ENCODE results near the gene SLC22A23. TPM values are rescaled to one million over a fixed set of nuclear protein-coding genes. Genes with fewer than 3 reads are reported as not detected.

The SLC22A23 gene
- total RNA-seq, 1 donor from 2014 or later, result 0.05 TPM

GRCh38 chr6:3312604-3313231 is 144.1 kb downstream of the SLC22A23 start:
- H3K9me3 Mint-ChIP-seq, result no peaks in the 10 kb centered on the region
- no peak overlapping the region for H3K4me3 Mint-ChIP-seq
- no peaks in the 10 kb centered on the region for H3K36me3 Mint-ChIP-seq (ENCODE audit: low read depth)
- peaks cover 2% of the 10 kb centered on the region for H3K4me1 Mint-ChIP-seq (ENCODE audit: low read depth)
- DNase-seq (ENCODE audit: low spot score), result no peak
- peaks cover 16% of the 10 kb centered on the region for H3K27me3 Mint-ChIP-seq (ENCODE audit: insufficient read depth)
- no peak overlapping the region for H3K27ac Mint-ChIP-seq
- intact Hi-C loops (cut with micrococcal nuclease), result no loop called here

GRCh38 chr6:3311826-3312225 is 145.0 kb downstream of the SLC22A23 start:
- intact Hi-C loops (cut with micrococcal nuclease), result no loop called here
- peaks cover 8% of the 10 kb centered on the region for H3K27me3 Mint-ChIP-seq (ENCODE audit: insufficient read depth)
- H3K36me3 Mint-ChIP-seq (ENCODE audit: low read depth), result no peaks in the 10 kb centered on the region
- no peaks in the 10 kb centered on the region for H3K4me1 Mint-ChIP-seq (ENCODE audit: low read depth)
- no peak overlapping the region for H3K4me3 Mint-ChIP-seq
- DNase-seq (ENCODE audit: low spot score), result no peak
- H3K9me3 Mint-ChIP-seq, result no peaks in the 10 kb centered on the region
- H3K27ac Mint-ChIP-seq, result no peak overlapping the region

- Mint-ChIP-seq H3K9me3 (no peaks in the 10 kb centered on the region), H3K4me3 (no peak overlapping the region), H3K36me3 (ENCODE audit: low read depth) (no peaks in the 10 kb centered on the region), H3K27me3 (ENCODE audit: insufficient read depth) (peaks cover 5% of the 10 kb centered on the region), H3K27ac (no peak overlapping the region), H3K4me1 (ENCODE audit: low read depth) (no peaks in the 10 kb centered on the region)
- no peak for DNase-seq (ENCODE audit: low spot score)
- intact Hi-C loops (cut with micrococcal nuclease), result no loop called here
These were observed 146.1 kb downstream of the SLC22A23 start for GRCh38 chr6:3310703-3311102.

- DNase-seq (ENCODE audit: low spot score), result no peak
- Mint-ChIP-seq H3K36me3 (ENCODE audit: low read depth) (no peaks in the 10 kb centered on the region), H3K4me1 (ENCODE audit: low read depth) (no peaks in the 10 kb centered on the region), H3K27me3 (ENCODE audit: insufficient read depth) (peaks cover 5% of the 10 kb centered on the region), H3K4me3 (no peak overlapping the region), H3K9me3 (no peaks in the 10 kb centered on the region), H3K27ac (no peak overlapping the region)
- intact Hi-C loops (cut with micrococcal nuclease), result no loop called here
These were observed 146.8 kb downstream of the SLC22A23 start for GRCh38 chr6:3310051-3310448.

GRCh38 chr6:3309391-3310050 is 147.3 kb downstream of the SLC22A23 start:
- Mint-ChIP-seq H3K27me3 (ENCODE audit: insufficient read depth) (peaks cover 2% of the 10 kb centered on the region), H3K9me3 (no peaks in the 10 kb centered on the region), H3K4me1 (ENCODE audit: low read depth) (no peaks in the 10 kb centered on the region), H3K36me3 (ENCODE audit: low read depth) (no peaks in the 10 kb centered on the region), H3K4me3 (no peak overlapping the region), H3K27ac (no peak overlapping the region)
- DNase-seq (ENCODE audit: low spot score), result no peak
- intact Hi-C loops (cut with micrococcal nuclease), result no loop called here

- DNase-seq (ENCODE audit: low spot score), result no peak
- intact Hi-C loops (cut with micrococcal nuclease), result no loop called here
- H3K27me3 Mint-ChIP-seq (ENCODE audit: insufficient read depth), result peaks cover 2% of the 10 kb centered on the region
- no peaks in the 10 kb centered on the region for H3K36me3 Mint-ChIP-seq (ENCODE audit: low read depth)
- no peaks in the 10 kb centered on the region for H3K4me1 Mint-ChIP-seq (ENCODE audit: low read depth)
- no peak overlapping the region for H3K4me3 Mint-ChIP-seq
- H3K9me3 Mint-ChIP-seq, result no peaks in the 10 kb centered on the region
- no peak overlapping the region for H3K27ac Mint-ChIP-seq
These were observed 148.7 kb downstream of the SLC22A23 start for GRCh38 chr6:3308106-3308505.

- no peaks in the 10 kb centered on the region for H3K36me3 Mint-ChIP-seq (ENCODE audit: low read depth)
- DNase-seq (ENCODE audit: low spot score), result no peak
- no peak overlapping the region for H3K4me3 Mint-ChIP-seq
- H3K9me3 Mint-ChIP-seq, result no peaks in the 10 kb centered on the region
- peaks cover 2% of the 10 kb centered on the region for H3K27me3 Mint-ChIP-seq (ENCODE audit: insufficient read depth)
- intact Hi-C loops (cut with micrococcal nuclease), result no loop called here
- no peaks in the 10 kb centered on the region for H3K4me1 Mint-ChIP-seq (ENCODE audit: low read depth)
- no peak overlapping the region for H3K27ac Mint-ChIP-seq
These were observed 149.4 kb downstream of the SLC22A23 start for GRCh38 chr6:3307436-3307835.

- Mint-ChIP-seq H3K27me3 (ENCODE audit: insufficient read depth) (peaks cover 4% of the 10 kb centered on the region), H3K9me3 (no peaks in the 10 kb centered on the region), H3K27ac (no peak overlapping the region), H3K4me1 (ENCODE audit: low read depth) (no peaks in the 10 kb centered on the region), H3K4me3 (no peak overlapping the region), H3K36me3 (ENCODE audit: low read depth) (no peaks in the 10 kb centered on the region)
- intact Hi-C loops (cut with micrococcal nuclease), result no loop called here
- no peak for DNase-seq (ENCODE audit: low spot score)
These were observed 150.0 kb downstream of the SLC22A23 start for GRCh38 chr6:3306848-3307247.

- Mint-ChIP-seq H3K4me3 (no peak overlapping the region), H3K9me3 (no peaks in the 10 kb centered on the region), H3K4me1 (ENCODE audit: low read depth) (no peaks in the 10 kb centered on the region), H3K36me3 (ENCODE audit: low read depth) (no peaks in the 10 kb centered on the region), H3K27me3 (ENCODE audit: insufficient read depth) (peaks cover 4% of the 10 kb centered on the region), H3K27ac (no peak overlapping the region)
- DNase-seq (ENCODE audit: low spot score), result no peak
- intact Hi-C loops (cut with micrococcal nuclease), result no loop called here
These were observed 151.0 kb downstream of the SLC22A23 start for GRCh38 chr6:3305831-3306230.

GRCh38 chr6:3305216-3305565 is 151.7 kb downstream of the SLC22A23 start:
- H3K27me3 Mint-ChIP-seq (ENCODE audit: insufficient read depth), result peaks cover 4% of the 10 kb centered on the region
- no peak overlapping the region for H3K27ac Mint-ChIP-seq
- H3K9me3 Mint-ChIP-seq, result no peaks in the 10 kb centered on the region
- intact Hi-C loops (cut with micrococcal nuclease), result no loop called here
- DNase-seq (ENCODE audit: low spot score), result no peak
- H3K36me3 Mint-ChIP-seq (ENCODE audit: low read depth), result no peaks in the 10 kb centered on the region
- H3K4me1 Mint-ChIP-seq (ENCODE audit: low read depth), result no peaks in the 10 kb centered on the region
- H3K4me3 Mint-ChIP-seq, result no peak overlapping the region

- Mint-ChIP-seq H3K4me3 (no peak overlapping the region), H3K4me1 (ENCODE audit: low read depth) (no peaks in the 10 kb centered on the region), H3K27ac (no peak overlapping the region), H3K36me3 (ENCODE audit: low read depth) (no peaks in the 10 kb centered on the region), H3K27me3 (ENCODE audit: insufficient read depth) (peaks cover 4% of the 10 kb centered on the region), H3K9me3 (no peaks in the 10 kb centered on the region)
- intact Hi-C loops (cut with micrococcal nuclease), result no loop called here
- no peak for DNase-seq (ENCODE audit: low spot score)
These were observed 152.2 kb downstream of the SLC22A23 start for GRCh38 chr6:3304500-3305215.

GRCh38 chr6:3303795-3304411 is 152.9 kb downstream of the SLC22A23 start:
- Mint-ChIP-seq H3K4me1 (ENCODE audit: low read depth) (no peaks in the 10 kb centered on the region), H3K27me3 (ENCODE audit: insufficient read depth) (peaks cover 4% of the 10 kb centered on the region), H3K36me3 (ENCODE audit: low read depth) (no peaks in the 10 kb centered on the region), H3K4me3 (no peak overlapping the region), H3K9me3 (no peaks in the 10 kb centered on the region), H3K27ac (no peak overlapping the region)
- intact Hi-C loops (cut with micrococcal nuclease), result no loop called here
- no peak for DNase-seq (ENCODE audit: low spot score)

GRCh38 chr6:3301506-3301905 is 155.3 kb downstream of the SLC22A23 start:
- Mint-ChIP-seq H3K27ac (no peak overlapping the region), H3K9me3 (no peaks in the 10 kb centered on the region), H3K4me1 (ENCODE audit: low read depth) (no peaks in the 10 kb centered on the region), H3K4me3 (no peak overlapping the region), H3K36me3 (ENCODE audit: low read depth) (no peaks in the 10 kb centered on the region), H3K27me3 (ENCODE audit: insufficient read depth) (peaks cover 4% of the 10 kb centered on the region)
- intact Hi-C loops (cut with micrococcal nuclease), result no loop called here
- DNase-seq (ENCODE audit: low spot score), result no peak
